HepG2 (cell line): ENCODE results near the gene MRPL50. TPM values are rescaled to one million over a fixed set of nuclear protein-coding genes. Genes with fewer than 3 reads are reported as not detected.

ENCODE experiments used
- CREM ChIP-seq, 2 experiments: sonication (generic) in 1 of 2; formaldehyde crosslinking in 1 of 2; IDR thresholded peaks; 2 replicates each; pipeline versions ENCODE4 v1.4.0 to v1.6.1; 2016 to 2020; ENCODE audit warnings: antibody characterized with exemption in 1 of 2, mild to moderate bottlenecking in 1 of 2, missing genetic modification reagents in 1 of 2
- DR1 ChIP-seq: sonication (generic); formaldehyde crosslinking; IDR thresholded peaks from 2 replicates; pipeline ENCODE4 v1.8.0; 2021; ENCODE audit warnings: mild to moderate bottlenecking, missing genetic modification reagents, inconsistent platforms
- HES4 ChIP-seq: sonication (generic); formaldehyde crosslinking; IDR thresholded peaks from 2 replicates; pipeline ENCODE4 v1.9.0; 2021; ENCODE audit warnings: mild to moderate bottlenecking, missing genetic modification reagents, borderline replicate concordance
- HMG20A ChIP-seq: IDR thresholded peaks from 2 replicates; pipeline ENCODE4 v1.6.1; 2016; ENCODE audit warnings: borderline replicate concordance
- KLF6 ChIP-seq: IDR thresholded peaks from 2 replicates; pipeline ENCODE4 v1.8.0; 2016; ENCODE audit warnings: missing biosample characterization, missing genetic modification reagents
- MIER2 ChIP-seq: IDR thresholded peaks from 2 replicates; pipeline ENCODE4 v1.6.1; 2016; ENCODE audit warnings: missing biosample characterization, missing genetic modification reagents
- MXD1 ChIP-seq: sonication (generic); formaldehyde crosslinking; IDR thresholded peaks from 2 replicates; pipeline ENCODE4 v1.4.0; 2020; ENCODE audit warnings: mild to moderate bottlenecking, missing genetic modification reagents
- NFE2L1 ChIP-seq: sonication (generic); formaldehyde crosslinking; IDR thresholded peaks from 2 replicates; pipeline ENCODE4 v1.4.0; 2020; ENCODE audit warnings: missing genetic modification reagents, mild to moderate bottlenecking, borderline replicate concordance
- NR1H2 ChIP-seq: sonication (generic); formaldehyde crosslinking; IDR thresholded peaks from 2 replicates; pipeline ENCODE4 v1.8.1; 2022; ENCODE audit warnings: low read depth, missing genetic modification reagents, borderline replicate concordance
- PHF20 ChIP-seq: sonication (generic); formaldehyde crosslinking; IDR thresholded peaks from 2 replicates; pipeline ENCODE4 v1.5.0; 2020; ENCODE audit warnings: mild to moderate bottlenecking, missing genetic modification reagents
- SMAD3 ChIP-seq: sonication (generic); formaldehyde crosslinking; IDR thresholded peaks from 2 replicates; pipeline ENCODE4 v1.4.0; 2020; ENCODE audit warnings: missing genetic modification reagents
- ZBTB25 ChIP-seq: IDR thresholded peaks from 2 replicates; pipeline ENCODE4 v1.6.1; 2018; ENCODE audit warnings: missing genetic modification reagents
- ZC3H13 ChIP-seq: sonication (generic); formaldehyde crosslinking; IDR thresholded peaks from 2 replicates; pipeline ENCODE4 v1.8.1; 2023; ENCODE audit warnings: mild to moderate bottlenecking, missing genetic modification reagents, moderate library complexity
- ZFYVE20 ChIP-seq: sonication (generic); formaldehyde crosslinking; IDR thresholded peaks from 2 replicates; pipeline ENCODE4 v1.8.0; 2023; ENCODE audit warnings: low read depth, mild to moderate bottlenecking, moderate library complexity, missing genetic modification reagents, borderline replicate concordance
- ZHX1 ChIP-seq: sonication (generic); formaldehyde crosslinking; IDR thresholded peaks from 2 replicates; pipeline ENCODE4 v1.8.1; 2022; ENCODE audit warnings: low read depth, mild to moderate bottlenecking, missing genetic modification reagents
- ZKSCAN5 ChIP-seq: sonication (generic); formaldehyde crosslinking; IDR thresholded peaks from 2 replicates; pipeline ENCODE4 v1.5.1; 2020; ENCODE audit warnings: mild to moderate bottlenecking, missing genetic modification reagents
- ZNF280B ChIP-seq: sonication (generic); formaldehyde crosslinking; IDR thresholded peaks from 2 replicates; pipeline ENCODE4 v1.5.0; 2020; ENCODE audit warnings: missing genetic modification reagents, mild to moderate bottlenecking, borderline replicate concordance
- ZNF44 ChIP-seq: sonication (generic); formaldehyde crosslinking; IDR thresholded peaks from 2 replicates; pipeline ENCODE4 v1.5.1; 2020; ENCODE audit warnings: mild to moderate bottlenecking, missing genetic modification reagents
- ZNF510 ChIP-seq: sonication (generic); formaldehyde crosslinking; IDR thresholded peaks from 2 replicates; pipeline ENCODE4 v1.4.0; 2020; ENCODE audit warnings: low read depth, mild to moderate bottlenecking, missing genetic modification reagents
- ZNF513 ChIP-seq: sonication (generic); formaldehyde crosslinking; conservative IDR thresholded peaks from 2 replicates; pipeline ENCODE4 v1.5.0; 2020; ENCODE audit warnings: missing genetic modification reagents
- ZNF546 ChIP-seq: sonication (generic); formaldehyde crosslinking; conservative IDR thresholded peaks from 2 replicates; pipeline ENCODE4 v1.8.1; 2023; ENCODE audit warnings: mild to moderate bottlenecking, missing genetic modification reagents
- ZNF556 ChIP-seq: sonication (generic); formaldehyde crosslinking; IDR thresholded peaks from 2 replicates; pipeline ENCODE4 v1.4.0; 2020; ENCODE audit warnings: mild to moderate bottlenecking, missing genetic modification reagents, borderline replicate concordance
- polyA plus RNA-seq, 8 experiments: library from polyadenylated mRNA; depleted of rRNA in 3 of 8; stranded (reverse) in 7 of 8; unstranded in 1 of 8; fragments of >200 nt; fragmentation: Illumina TruSeq in 4 of 8; extraction: Trizol in 4 of 8; gene quantifications; 2 replicates each; pipeline versions ENCODE4 v1.2.1 to v1.2.3, GENCODE V29; 2011 to 2016; ENCODE audit warnings: low read depth in 4 of 8, missing spikeins in 1 of 8, mixed read lengths in 1 of 8; ENCODE audit not compliant: insufficient read depth in 1 of 8
- total RNA-seq, 5 experiments: library from RNA; depleted of rRNA; stranded (reverse); fragments of >200 nt; fragmentation: Illumina TruSeq; extraction: Trizol; gene quantifications; 2 replicates each; pipeline ENCODE4 v1.2.3, GENCODE V29; 2016; ENCODE audit warnings: low read depth in 1 of 5

The MRPL50 gene
- total and polyA plus RNA-seq, 2 of the 13 experiments (the other 11 are each of a cell fraction or from before 2014, with no cell fraction given), result 37.1 to 70.0 TPM

- TF ChIP-seq ZNF513 (CRISPR knock-in tag), result no peak
- no peak for TF ChIP-seq ZNF280B (CRISPR knock-in tag)
- TF ChIP-seq ZKSCAN5, result 0 out of 2 replicates have a peak, but pooled peaks have one; percentile 37
- TF ChIP-seq ZNF556, result no peak
- TF ChIP-seq NR1H2, result no peak
- no peak for TF ChIP-seq ZBTB25 (CRISPR knock-in tag)
- TF ChIP-seq ZHX1 (CRISPR knock-in tag), result no peak
- TF ChIP-seq ZC3H13, result no peak
- no peak for TF ChIP-seq ZFYVE20 (CRISPR knock-in tag)
- peak; percentile 59; the same call in 1 of the 2 replicates for TF ChIP-seq CREM (IDR thresholded peaks at IDR 0.05)
- TF ChIP-seq CREM (CRISPR knock-in tag; IDR thresholded peaks at IDR 0.05), result no peak
- no peak for TF ChIP-seq DR1 (CRISPR knock-in tag)
- TF ChIP-seq ZNF44, result 0 out of 2 replicates have a peak, but pooled peaks have one; percentile 67
- peak; percentile 48; the same call in 1 of the 2 replicates for TF ChIP-seq HMG20A (CRISPR knock-in tag)
- TF ChIP-seq PHF20, result no peak
- no peak; the same call in 1 of the 2 replicates for TF ChIP-seq MIER2 (CRISPR knock-in tag)
- no peak for TF ChIP-seq HES4 (CRISPR knock-in tag)
- TF ChIP-seq MXD1 (CRISPR knock-in tag), result no peak
- TF ChIP-seq ZNF546 (CRISPR knock-in tag), result no peak
- TF ChIP-seq KLF6 (CRISPR knock-in tag), result no peak
- peak; percentile 55; the same call in 1 of the 2 replicates for TF ChIP-seq SMAD3 (CRISPR knock-in tag)
- TF ChIP-seq NFE2L1 (CRISPR knock-in tag), result no peak
- no peak for TF ChIP-seq ZNF510 (CRISPR knock-in tag)
These were observed 47.1 kb upstream of the MRPL50 start (continued) for GRCh38 chr9:101445353-101446029.
